HG02885 (cell line): ENCODE results near the gene NOL6.

Experiments used
- ATAC-seq: cut with Tn5 transposase; IDR thresholded peaks from one replicate; pipeline ENCODE4 v1.9.1; 2021; ENCODE audit warnings: mild to moderate bottlenecking; ENCODE audit not compliant: unreplicated experiment, poor library complexity

The NOL6 gene

GRCh38 chr9:33453286-33453860 lies 20.4 kb downstream of the NOL6 start:
- no peak for ATAC-seq

- peak; percentile 52 for ATAC-seq
These were observed 20.9 kb downstream of the NOL6 start for GRCh38 chr9:33452828-33453271.

GRCh38 chr9:33450621-33451146 lies 23.0 kb downstream of the NOL6 start:
- ATAC-seq: no peak

- ATAC-seq: no peak
These were observed 24.0 kb downstream of the NOL6 start for GRCh38 chr9:33449715-33450114.

- ATAC-seq: no peak
These were observed 25.7 kb downstream of the NOL6 start for GRCh38 chr9:33447799-33448553.

- peak; percentile 32 for ATAC-seq
These were observed 26.6 kb downstream of the NOL6 start, which contains the start of gene AQP3 for GRCh38 chr9:33446946-33447798. Gene AQP3, minus strand, starts transcription at chr9:33447593. Its CDS starts 63 bp downstream, at chr9:33447530.

GRCh38 chr9:33446240-33446945 lies 27.3 kb downstream of the NOL6 start:
- ATAC-seq: peak; percentile 87

- ATAC-seq: no peak
These were observed 28.1 kb downstream of the NOL6 start for GRCh38 chr9:33445389-33446239.

GRCh38 chr9:33443464-33444154 lies 30.1 kb downstream of the NOL6 start:
- ATAC-seq: no peak

GRCh38 chr9:33443047-33443446 lies 30.7 kb downstream of the NOL6 start:
- no peak for ATAC-seq

GRCh38 chr9:33442125-33442524 lies 31.6 kb downstream of the NOL6 start:
- no peak for ATAC-seq

- no peak for ATAC-seq
These were observed 33.1 kb downstream of the NOL6 start for GRCh38 chr9:33440609-33441008.

- no peak for ATAC-seq
These were observed 33.5 kb downstream of the NOL6 start for GRCh38 chr9:33440204-33440603.

- no peak for ATAC-seq
These were observed 34.0 kb downstream of the NOL6 start for GRCh38 chr9:33439731-33440130.

- no peak for ATAC-seq
These were observed 34.6 kb downstream of the NOL6 start for GRCh38 chr9:33438926-33439680.

- ATAC-seq: no peak
These were observed 35.8 kb downstream of the NOL6 start for GRCh38 chr9:33437898-33438297.

- ATAC-seq: no peak
These were observed 36.5 kb downstream of the NOL6 start for GRCh38 chr9:33437205-33437604.

GRCh38 chr9:33436445-33436844 lies 37.3 kb downstream of the NOL6 start:
- no peak for ATAC-seq
